Naive thymus-derived CD8-positive, alpha-beta T cell (primary cell): ENCODE results near the gene RBM4B. TPM values are rescaled to one million over a fixed set of nuclear protein-coding genes. Genes with fewer than 3 reads are reported as not detected.
"Not testable (repeated sequence)": the region's sequence is repeated elsewhere in the genome, so short reads cannot be mapped to it uniquely, and the experiment has no call there.

Experiments used
- ATAC-seq, 2 donors: fragments of 150-1000 bp; cut with Tn5 transposase in 1 of 2; sonication (Bioruptor Pico), chemical (Tn5 transposase) in 1 of 2; 1 replicate in 1 of 2; 2 replicates in 1 of 2; pipeline ENCODE4 v1.10.0; 2021; ENCODE audit warnings: mild to moderate bottlenecking in 2 of 2, moderate library complexity in 2 of 2
- POLR2A ChIA-PET: fragments of 350-600 bp; sonication (Branson Sonifier 250); formaldehyde crosslinking; loops from one replicate; lab custom pipeline; 2021; ENCODE audit warnings: antibody characterized with exemption; lab: Charles Lee
- DNase-seq, 10 donors: peaks; one replicate each; pipeline versions ENCODE4 v3.0.0 to v3.0.0-alpha.2; 2020 to 2022
- H3K27ac Mint-ChIP-seq, 10 donors: one replicate each; pipeline ENCODE4 v1.8.0; 2020 to 2022; ENCODE audit warnings: mild to moderate bottlenecking in 10 of 10, mixed read lengths in 10 of 10, moderate library complexity in 4 of 10, inconsistent platforms in 1 of 10
- H3K27me3 Mint-ChIP-seq, 5 donors: one replicate each; pipeline ENCODE4 v1.8.0; 2021 to 2022; ENCODE audit warnings: mixed read lengths in 5 of 5
- H3K36me3 Mint-ChIP-seq, 3 donors: one replicate each; pipeline ENCODE4 v1.8.0; 2020 to 2022; ENCODE audit warnings: mixed read lengths in 3 of 3, mild to moderate bottlenecking in 2 of 3, inconsistent platforms in 1 of 3
- H3K4me1 Mint-ChIP-seq, 4 donors: one replicate each; pipeline ENCODE4 v1.8.0; 2021 to 2022; ENCODE audit warnings: mixed read lengths in 4 of 4
- H3K4me3 Mint-ChIP-seq, 10 donors: one replicate each; pipeline ENCODE4 v1.8.0; 2020 to 2022; ENCODE audit warnings: mild to moderate bottlenecking in 10 of 10, mixed read lengths in 10 of 10, moderate library complexity in 6 of 10, inconsistent platforms in 1 of 10
- H3K9me3 Mint-ChIP-seq, 9 donors: one replicate each; pipeline ENCODE4 v1.8.0; 2020 to 2022; ENCODE audit warnings: mixed read lengths in 9 of 9, mild to moderate bottlenecking in 3 of 9, inconsistent platforms in 1 of 9, moderate library complexity in 1 of 9
- polyA plus RNA-seq, 3 donors: library from polyadenylated mRNA; unstranded; fragments of 300-500 nt; fragmentation: Illumina TruSeq; gene quantifications; one replicate each; pipeline ENCODE4 v1.2.3, GENCODE V29; 2021
- total RNA-seq, 8 experiments: library from RNA in 2 of 8; stranded (reverse) in 2 of 8; gene quantifications; one replicate each; pipeline ENCODE4 v1.2.3 and lab custom pipeline; 2021 to 2026

RBM4B gene
- total and polyA plus RNA-seq, 5 experiments from 2014 or later, result 7.7 to 26.0 (median 12.3) TPM

DNA sequence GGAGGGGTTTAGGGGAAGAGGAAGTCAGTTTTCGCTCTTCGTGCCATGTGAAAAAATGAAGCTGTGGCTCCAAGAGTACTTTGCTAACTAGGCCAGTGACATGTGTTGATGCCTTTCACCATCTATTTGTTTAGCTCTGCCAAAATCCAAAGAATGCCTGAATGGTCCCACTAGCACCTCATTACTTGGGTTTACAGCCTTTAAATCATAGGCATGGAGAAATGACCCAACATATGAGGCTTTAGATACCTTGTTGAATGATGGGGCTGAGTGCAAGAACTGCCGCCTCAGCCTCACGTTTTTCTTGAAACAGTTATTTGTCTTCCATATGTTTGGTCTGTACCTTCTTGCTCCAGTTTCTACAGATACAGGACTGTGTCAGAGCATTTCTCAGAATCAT, 30.9 kb downstream of the RBM4B start:
- H3K9me3 Mint-ChIP-seq, result no peaks in the 10 kb centered on the region
- peak overlapping the region in 9 of 10 donors; percentile 3 to 98 (median 89) for H3K4me3 Mint-ChIP-seq
- peaks cover 41 to 97% (median 60%) of the 10 kb centered on the region in 3 donors for H3K36me3 Mint-ChIP-seq
- DNase-seq (no peak), ATAC-seq (no peak)
- H3K27ac Mint-ChIP-seq, result peak overlapping the region in 5 of 10 donors; percentile 21 to 82 (median 76)
- peaks cover 48 to 92% (median 85%) of the 10 kb centered on the region in 4 donors for H3K4me1 Mint-ChIP-seq
- no peaks in the 10 kb centered on the region for H3K27me3 Mint-ChIP-seq
- POLR2A ChIA-PET, result interaction anchor here (1.1 to 5.5 kb wide), 5 partner anchors 8 to 30 kb away, joined by 3 to 32 read pairs (median 4); partner anchors contain the start of genes RBM14, RBM4 and RBM4B

DNA sequence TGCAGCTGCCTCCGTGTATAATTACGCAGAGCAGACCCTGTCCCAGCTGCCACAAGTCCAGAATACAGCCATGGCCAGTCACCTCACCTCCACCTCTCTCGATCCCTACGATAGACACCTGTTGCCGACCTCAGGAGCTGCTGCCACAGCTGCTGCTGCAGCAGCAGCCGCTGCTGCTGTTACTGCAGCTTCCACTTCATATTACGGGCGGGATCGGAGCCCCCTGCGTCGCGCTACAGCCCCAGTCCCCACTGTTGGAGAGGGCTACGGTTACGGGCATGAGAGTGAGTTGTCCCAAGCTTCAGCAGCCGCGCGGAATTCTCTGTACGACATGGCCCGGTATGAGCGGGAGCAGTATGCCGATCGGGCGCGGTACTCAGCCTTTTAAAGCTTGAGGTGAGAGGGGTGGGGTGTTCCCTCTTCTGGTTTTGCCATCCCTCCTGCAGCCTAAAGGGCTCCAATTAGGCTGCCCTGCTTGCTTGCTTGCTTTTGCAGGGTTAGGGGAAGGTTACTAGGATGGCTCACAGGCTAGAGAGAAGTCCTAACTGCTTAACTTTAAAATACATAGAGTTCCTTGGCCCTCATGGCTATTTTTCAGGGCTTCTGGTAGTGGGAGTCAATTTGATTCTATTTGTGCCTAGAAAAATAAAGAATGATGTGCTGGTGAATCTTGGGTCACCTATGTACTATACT, 33.8 kb downstream of the RBM4B start:
- H3K27ac Mint-ChIP-seq, result peak overlapping the region; percentile 7 to 89 (median 71)
- POLR2A ChIA-PET, result interaction anchor here (0.7 to 5.5 kb wide), 8 partner anchors 9 to 356 kb away, joined by 3 to 28 read pairs (median 3); partner anchors contain the start of genes RBM14 and RBM4B

DNA sequence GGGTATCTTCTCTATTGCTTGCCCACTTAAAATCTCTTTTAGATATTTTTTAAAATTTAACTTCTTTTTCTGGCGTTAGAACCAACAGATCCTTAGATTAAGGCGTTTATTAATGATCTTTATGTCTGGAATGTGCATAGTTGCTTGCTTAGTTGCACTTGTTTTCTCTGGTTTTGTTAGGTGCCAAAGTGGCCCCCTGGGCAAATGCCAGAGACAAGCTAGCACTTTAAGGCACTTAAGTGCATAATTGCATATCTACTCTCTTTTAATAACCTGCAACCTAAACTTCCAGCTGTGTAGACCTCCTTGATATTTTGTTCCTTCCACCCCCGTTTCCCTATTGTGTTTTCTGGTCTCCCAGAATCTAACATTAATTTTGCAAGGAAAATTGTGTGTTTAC, 35.9 kb downstream of the RBM4B start:
- DNase-seq (no peak), ATAC-seq (no peak)
- Mint-ChIP-seq H3K27ac (peak overlapping the region in 9 of 10 donors; percentile 3 to 94 (median 71)), H3K4me3 (peak overlapping the region; percentile 89 to 99 (median 95)), H3K4me1 (peaks cover 60 to 92% (median 88%) of the 10 kb centered on the region in 4 donors), H3K36me3 (peaks cover 45 to 86% (median 57%) of the 10 kb centered on the region in 3 donors), H3K27me3 (no peaks in the 10 kb centered on the region), H3K9me3 (no peaks in the 10 kb centered on the region)
- POLR2A ChIA-PET, result interaction anchor here (0.7 to 5.8 kb wide), 5 partner anchors 9 to 48 kb away, joined by 3 to 52 read pairs (median 38); partner anchors contain the start of genes CCDC87, CCS, RBM14 and RBM4B

More for the DNA sequence above, 33.8 kb downstream of the RBM4B start:
- Mint-ChIP-seq H3K27me3 (no peaks in the 10 kb centered on the region), H3K4me1 (peaks cover 61 to 93% (median 90%) of the 10 kb centered on the region in 4 donors), H3K9me3 (no peaks in the 10 kb centered on the region), H3K4me3 (peak overlapping the region; percentile 89 to 99 (median 95)), H3K36me3 (peaks cover 53 to 98% (median 67%) of the 10 kb centered on the region in 3 donors)
- no peak for ATAC-seq
- no peak for DNase-seq

DNA sequence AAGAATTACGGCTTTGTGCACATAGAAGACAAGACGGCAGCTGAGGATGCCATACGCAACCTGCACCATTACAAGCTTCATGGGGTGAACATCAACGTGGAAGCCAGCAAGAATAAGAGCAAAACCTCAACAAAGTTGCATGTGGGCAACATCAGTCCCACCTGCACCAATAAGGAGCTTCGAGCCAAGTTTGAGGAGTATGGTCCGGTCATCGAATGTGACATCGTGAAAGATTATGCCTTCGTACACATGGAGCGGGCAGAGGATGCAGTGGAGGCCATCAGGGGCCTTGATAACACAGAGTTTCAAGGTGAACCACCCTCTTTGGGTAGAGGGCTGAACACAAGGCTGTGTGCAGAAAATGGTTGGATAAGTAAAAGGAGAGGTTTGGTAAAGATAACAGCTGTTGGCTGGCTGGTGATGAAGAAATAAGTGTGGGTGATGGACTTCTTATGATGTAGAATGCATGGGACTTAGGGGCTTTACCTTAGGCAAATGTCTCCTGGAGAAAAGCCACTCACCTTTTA, 37.8 kb downstream of the RBM4B start:
- ATAC-seq, H3K9me3 Mint-ChIP-seq, H3K27me3 Mint-ChIP-seq, DNase-seq: not testable (repeated sequence)
- Mint-ChIP-seq H3K4me3 (peak overlapping the region; percentile 89 to 99 (median 95)), H3K27ac (peak overlapping the region; percentile 89 to 99 (median 97)), H3K36me3 (peaks cover 34 to 66% (median 47%) of the 10 kb centered on the region in 3 donors), H3K4me1 (peaks cover 42 to 80% (median 76%) of the 10 kb centered on the region in 4 donors)
- POLR2A ChIA-PET, result interaction anchor here (1.0 to 7.0 kb wide), 12 partner anchors 8 to 322 kb away, joined by 3 to 198 read pairs (median 22); partner anchors contain the start of genes ACTN3, CCDC87, CCS and CD248

DNA sequence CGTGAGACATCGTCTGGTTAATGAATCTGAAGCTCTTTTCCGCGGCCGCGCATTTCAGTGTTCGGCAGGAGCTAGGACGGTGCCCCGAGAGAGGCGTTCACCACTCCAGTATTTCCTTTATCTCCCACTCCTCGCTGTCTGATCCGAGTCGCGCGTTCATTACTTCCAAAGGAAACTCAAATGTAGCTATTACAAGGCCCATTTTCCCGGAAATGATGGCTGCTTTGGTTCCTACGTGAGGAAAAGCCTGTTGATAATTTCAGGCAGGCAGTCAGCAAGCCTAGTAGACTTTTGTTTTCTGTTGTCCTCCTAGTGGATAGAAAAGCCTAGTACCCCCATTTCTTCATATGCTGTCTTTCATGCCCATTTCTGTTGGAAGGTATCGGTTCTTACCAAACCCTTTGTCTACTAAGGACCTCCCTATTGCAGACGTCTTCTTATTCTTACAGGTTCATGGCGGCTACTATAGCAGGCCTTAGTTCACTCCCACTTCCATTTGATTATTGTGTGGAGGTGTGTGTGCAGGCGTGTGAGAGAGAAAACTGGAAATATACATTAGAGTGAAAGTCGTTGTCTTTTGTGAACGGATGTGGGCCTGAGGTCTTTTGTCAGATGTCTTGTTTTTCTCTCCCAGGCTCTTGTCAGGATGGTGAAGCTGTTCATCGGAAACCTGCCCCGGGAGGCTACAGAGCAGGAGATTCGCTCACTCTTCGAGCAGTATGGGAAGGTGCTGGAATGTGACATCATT, 38.4 kb downstream of the RBM4B start:
- peak; percentile 13 to 24 for ATAC-seq
- Mint-ChIP-seq H3K4me1 (peaks cover 41 to 80% (median 75%) of the 10 kb centered on the region in 4 donors), H3K9me3 (no peaks in the 10 kb centered on the region), H3K4me3 (peak overlapping the region; percentile 89 to 99 (median 95)), H3K36me3 (peaks cover 27 to 66% (median 44%) of the 10 kb centered on the region in 3 donors), H3K27me3 (no peaks in the 10 kb centered on the region), H3K27ac (peak overlapping the region; percentile 89 to 99 (median 97))
- POLR2A ChIA-PET, result interaction anchor here (0.7 to 7.0 kb wide), 20 partner anchors 9 to 762 kb away, joined by 3 to 198 read pairs (median 4); partner anchors contain the start of genes ACTN3, CCDC87, CCS and CD248
- peak in 8 of 10 donors; percentile 15 to 68 (median 42) for DNase-seq

DNA sequence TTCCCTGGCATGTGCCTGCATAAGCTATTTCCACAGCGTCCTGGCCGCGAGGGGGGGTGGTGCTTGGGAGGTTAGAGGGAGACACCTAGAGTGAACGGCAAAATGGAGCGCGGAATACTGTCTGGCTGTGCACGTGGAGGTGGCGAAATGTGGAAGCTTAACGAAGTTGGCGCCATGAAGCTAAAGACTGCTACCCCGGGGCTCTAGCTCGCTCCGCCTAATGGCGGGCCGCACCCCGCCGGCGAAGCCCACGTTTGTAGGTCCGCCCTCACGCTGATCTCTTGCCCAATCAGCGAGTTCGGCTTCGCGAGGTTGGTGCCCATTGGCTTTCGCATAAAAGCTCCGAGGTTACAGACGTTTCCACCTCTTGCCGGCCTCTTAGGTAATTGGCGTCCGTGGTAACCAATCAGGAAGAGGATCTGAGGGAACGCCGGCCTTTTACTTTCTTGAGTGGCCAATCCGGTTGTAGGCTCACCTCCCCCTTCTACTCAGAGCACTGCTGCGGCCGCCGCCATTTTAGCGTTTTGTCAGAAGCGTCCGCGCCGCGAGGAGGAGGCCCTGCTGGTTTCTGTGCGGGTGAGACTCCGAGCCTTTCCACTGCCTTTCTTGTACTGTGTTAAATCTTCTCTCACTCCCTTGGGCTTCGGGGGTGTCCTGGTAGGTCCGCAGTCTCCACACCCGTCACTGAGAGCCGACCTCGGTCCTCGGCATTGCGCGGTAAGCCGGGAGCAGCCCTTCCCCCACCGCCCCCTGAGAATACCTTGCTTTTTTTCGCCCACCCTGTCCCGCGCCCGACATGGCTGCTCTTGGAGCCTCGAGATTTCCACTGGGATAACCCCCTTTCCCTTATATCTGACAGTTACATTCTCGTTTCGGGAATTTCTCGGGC, 39.3 kb downstream of the RBM4B start, which contains the start of gene RBM4:
TSS of gene RBM4 (plus strand) at position 527 of the 889 bp plus-strand sequence. CDS start 1,009 bp downstream, outside the sequence.
- peaks cover 36 to 73% (median 69%) of the 10 kb centered on the region in 4 donors for H3K4me1 Mint-ChIP-seq
- H3K27me3 Mint-ChIP-seq, result no peaks in the 10 kb centered on the region
- no peaks in the 10 kb centered on the region for H3K9me3 Mint-ChIP-seq
- peak within 1 kb of the TSS; percentile 89 to 99 (median 95) for H3K4me3 Mint-ChIP-seq
- ATAC-seq (peak; percentile 84 to 90), DNase-seq (peak; percentile 84 to 99 (median 98))
- H3K27ac Mint-ChIP-seq, result peak within 1 kb of the TSS; percentile 89 to 99 (median 97)
- POLR2A ChIA-PET, result interaction anchor here (0.6 to 7.0 kb wide), 36 partner anchors 10 to 1384 kb away, joined by 3 to 198 read pairs (median 4); partner anchors contain the start of genes ACTN3, BBS1, CCDC87 and CCS
- peaks cover 27 to 59% (median 38%) of the 10 kb centered on the region in 3 donors for H3K36me3 Mint-ChIP-seq

DNA sequence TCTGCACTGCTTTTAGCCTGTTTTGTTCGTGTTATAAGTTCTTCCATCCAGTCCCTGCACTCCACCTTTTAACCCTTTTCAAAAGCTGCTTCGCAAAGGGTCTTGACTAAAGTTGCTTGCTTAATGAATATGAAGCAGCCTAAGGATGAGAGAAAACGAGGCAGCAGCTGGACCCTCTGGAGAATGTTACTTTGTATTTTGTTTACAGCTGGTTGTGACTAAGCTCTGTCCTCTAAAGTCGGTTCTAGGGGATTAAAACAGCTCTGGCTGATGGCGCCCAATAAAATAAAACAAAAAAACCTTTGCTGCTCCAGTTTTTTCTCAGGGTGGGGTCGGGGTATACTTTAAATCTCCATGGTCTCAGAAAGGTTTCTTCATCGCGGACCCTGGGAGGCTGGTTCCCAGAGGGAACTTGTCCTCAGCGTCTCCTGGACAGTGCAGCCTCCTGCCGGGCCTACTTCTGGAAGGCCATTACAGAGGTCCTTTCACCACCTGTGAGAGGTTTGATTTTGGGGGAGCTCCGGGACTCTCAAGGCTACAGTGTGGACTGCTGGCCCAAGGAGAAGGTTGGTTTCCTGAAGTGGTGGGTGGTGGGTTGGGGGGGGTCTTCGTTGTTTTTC, 40.0 kb downstream of the RBM4B start:
- ATAC-seq (no peak), DNase-seq (no peak)
- Mint-ChIP-seq H3K4me1 (peaks cover 29 to 65% (median 63%) of the 10 kb centered on the region in 4 donors), H3K27ac (peak overlapping the region; percentile 89 to 99 (median 97)), H3K27me3 (no peaks in the 10 kb centered on the region), H3K36me3 (peaks cover 21 to 52% (median 32%) of the 10 kb centered on the region in 3 donors), H3K4me3 (peak overlapping the region; percentile 89 to 99 (median 95)), H3K9me3 (no peaks in the 10 kb centered on the region)
- POLR2A ChIA-PET, result interaction anchor here (0.6 to 7.0 kb wide), 28 partner anchors 11 to 1385 kb away, joined by 3 to 198 read pairs (median 4); partner anchors contain the start of genes ACTN3, BBS1, CCDC87 and CCS

DNA sequence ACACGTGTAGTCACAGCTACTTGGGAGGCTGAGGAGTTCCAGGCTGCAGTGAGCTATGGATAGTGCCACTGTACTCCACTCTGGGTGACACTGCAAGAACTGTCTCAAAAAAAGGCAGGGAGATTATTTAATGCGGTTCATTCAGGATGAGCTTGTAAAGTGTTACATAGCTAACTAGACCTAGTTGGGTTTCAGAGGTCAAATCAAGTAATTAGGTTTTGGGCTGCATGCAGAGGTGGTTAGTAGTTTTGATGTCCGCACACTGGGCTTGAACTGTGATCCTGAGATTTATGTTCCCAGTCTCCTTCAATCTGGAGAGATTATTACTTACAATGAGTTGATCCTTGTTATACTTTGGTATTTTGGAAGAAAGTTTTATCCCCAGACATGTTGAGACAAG, 41.3 kb downstream of the RBM4B start:
- no peak for ATAC-seq
- no peaks in the 10 kb centered on the region for H3K9me3 Mint-ChIP-seq
- no peak for DNase-seq
- POLR2A ChIA-PET, result interaction anchor here (0.6 to 7.0 kb wide), 5 partner anchors 12 to 1760 kb away, joined by 3 to 198 read pairs (median 32); partner anchors contain the start of genes CCDC87, CCS and RBM14
- H3K4me1 Mint-ChIP-seq, result peaks cover 28 to 64% (median 61%) of the 10 kb centered on the region in 4 donors
- peaks cover 12 to 46% (median 23%) of the 10 kb centered on the region in 3 donors for H3K36me3 Mint-ChIP-seq
- H3K27ac Mint-ChIP-seq, result peak overlapping the region; percentile 11 to 98 (median 64)
- H3K4me3 Mint-ChIP-seq, result peak overlapping the region in 5 of 10 donors; percentile 3 to 40 (median 12)
- no peaks in the 10 kb centered on the region for H3K27me3 Mint-ChIP-seq

DNA sequence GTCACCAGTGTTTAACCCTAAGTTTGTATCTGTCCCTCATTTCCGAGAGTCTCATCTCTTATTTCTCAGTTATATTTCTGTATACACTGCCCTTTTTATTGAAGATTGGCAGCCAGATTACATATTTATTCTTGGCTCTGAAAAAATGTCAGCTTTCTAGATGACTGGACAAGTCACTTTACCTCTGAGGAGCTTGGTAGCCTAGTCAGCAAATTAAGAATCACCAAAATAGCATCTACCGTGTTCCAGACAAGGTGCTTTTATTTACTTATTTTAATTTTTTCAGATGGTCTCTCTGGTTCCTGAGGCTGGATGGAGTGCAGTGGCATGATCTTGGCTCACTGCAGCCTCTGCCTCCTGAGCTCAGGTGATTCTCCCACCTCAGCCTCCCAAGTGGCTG, 44.7 kb downstream of the RBM4B start:
- peaks cover 26 to 60% (median 60%) of the 10 kb centered on the region in 4 donors for H3K4me1 Mint-ChIP-seq
- no peaks in the 10 kb centered on the region for H3K9me3 Mint-ChIP-seq
- H3K4me3 Mint-ChIP-seq, result peak overlapping the region in 1 of 10 donors; percentile 4
- no peaks in the 10 kb centered on the region for H3K27me3 Mint-ChIP-seq
- peaks cover 0 to 51% (median 4%) of the 10 kb centered on the region in 3 donors for H3K36me3 Mint-ChIP-seq
- H3K27ac Mint-ChIP-seq, result peak overlapping the region in 2 of 10 donors; percentile 9 to 29
- ATAC-seq (no peak), DNase-seq (no peak)
- POLR2A ChIA-PET, result interaction anchor here (1.2 to 3.8 kb wide), 4 partner anchors 10 to 19 kb away, joined by 3 to 18 read pairs (median 10); partner anchors contain the start of gene RBM14

DNA sequence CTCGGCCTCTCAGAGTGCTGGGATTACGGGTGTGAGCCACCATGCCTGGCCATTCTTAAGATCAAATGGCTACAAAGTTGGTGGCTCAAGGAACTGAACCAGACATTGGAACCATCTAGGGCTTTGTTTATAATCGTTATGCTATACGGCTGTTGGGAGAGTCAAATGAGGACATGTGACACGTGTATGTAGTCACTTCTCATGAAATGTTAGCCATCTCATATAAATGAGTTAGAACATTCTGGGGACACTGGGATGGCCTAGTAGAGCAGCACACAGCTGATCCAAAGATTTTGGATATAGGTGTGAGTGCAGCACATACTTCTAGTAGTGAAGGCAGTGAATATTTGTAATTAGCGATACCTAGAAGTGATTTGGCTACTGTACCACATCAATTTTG, 45.8 kb downstream of the RBM4B start:
- H3K4me1 Mint-ChIP-seq, result peaks cover 25 to 60% (median 58%) of the 10 kb centered on the region in 4 donors
- H3K27me3 Mint-ChIP-seq, result no peaks in the 10 kb centered on the region
- no peak for DNase-seq
- POLR2A ChIA-PET, result interaction anchor here (0.6 to 3.8 kb wide), 4 partner anchors 9 to 23 kb away, joined by 4 to 18 read pairs (median 10); partner anchors contain the start of gene RBM14
- H3K36me3 Mint-ChIP-seq, result peaks cover 0 to 59% (median 9%) of the 10 kb centered on the region in 3 donors
- H3K9me3 Mint-ChIP-seq, result no peaks in the 10 kb centered on the region
- H3K4me3 Mint-ChIP-seq, result no peak overlapping the region
- no peak for ATAC-seq
- H3K27ac Mint-ChIP-seq, result peak overlapping the region in 5 of 10 donors; percentile 6 to 74 (median 47)
